AG08395 (cell line): Measurements from ENCODE around the gene HHEX.
A peak's percentile ranks its signal among the peaks of the same experiment; 100 is the strongest.
"Not testable (repeated sequence)": the region's sequence is repeated elsewhere in the genome, so short reads cannot be mapped to it uniquely, and the experiment has no call there.

Source experiments
- DNase-seq: peaks from one replicate; pipeline ENCODE4 v3.0.0; 2012; ENCODE audit warnings: mixed read lengths, low spot score

HHEX gene

GRCh38 chr10:92737484-92737883, 47.7 kb downstream of the HHEX start:
- DNase-seq = no peak

- peak; percentile 24 for DNase-seq
These were observed 51.0 kb downstream of the HHEX start for GRCh38 chr10:92740762-92741161.

GRCh38 chr10:92741741-92742140, 52.0 kb downstream of the HHEX start:
- DNase-seq = not testable (repeated sequence)

- DNase-seq = no peak
These were observed 52.8 kb downstream of the HHEX start for GRCh38 chr10:92742331-92743228.
